22Rv1 (cell line): ENCODE results near the gene OSER1.

Experiments used
- H3K27ac ChIP-seq: fragments of 450-650 bp; 2 replicates; pipeline ENCODE4 v1.5.1; 2017
- CTCF ChIP-seq: fragments of 450-650 bp; IDR thresholded peaks from 2 replicates; pipeline ENCODE4 v1.5.1; 2017; ENCODE audit warnings: mild to moderate bottlenecking
- ZFX ChIP-seq: fragments of 450-650 bp; IDR thresholded peaks from 2 replicates; pipeline ENCODE4 v1.6.1; 2017; ENCODE audit warnings: antibody characterized with exemption, borderline replicate concordance

OSER1 gene

GRCh38 chr20:44182135-44182765, 28.3 kb downstream of the OSER1 start:
- no peak for TF ChIP-seq CTCF
- TF ChIP-seq ZFX, result no peak
- no peak overlapping the region for H3K27ac ChIP-seq

GRCh38 chr20:44181611-44182010, 29.0 kb downstream of the OSER1 start:
- TF ChIP-seq CTCF, result no peak
- TF ChIP-seq ZFX, result no peak
- H3K27ac ChIP-seq, result no peak overlapping the region

GRCh38 chr20:44180814-44181213, 29.8 kb downstream of the OSER1 start:
- no peak overlapping the region for H3K27ac ChIP-seq
- no peak for TF ChIP-seq CTCF
- no peak for TF ChIP-seq ZFX

- H3K27ac ChIP-seq, result no peak overlapping the region
These were observed 33.6 kb downstream of the OSER1 start for GRCh38 chr20:44176833-44177534.

GRCh38 chr20:44174996-44175765, 35.4 kb downstream of the OSER1 start:
- H3K27ac ChIP-seq, result no peak overlapping the region
- TF ChIP-seq ZFX (no peak), CTCF (no peak)

More at GRCh38 chr20:44176833-44177534, 33.6 kb downstream of the OSER1 start:
- TF ChIP-seq ZFX (no peak), CTCF (no peak)

- TF ChIP-seq CTCF (no peak), ZFX (no peak)
- no peak overlapping the region for H3K27ac ChIP-seq
These were observed 36.7 kb downstream of the OSER1 start for GRCh38 chr20:44173846-44174245.
